H9 (cell line): Measurements from ENCODE around the gene ROBO2. TPM values are rescaled to one million over a fixed set of nuclear protein-coding genes. Genes with fewer than 3 reads are reported as not detected.

Source experiments
- DNase-seq: peaks from one replicate; pipeline ENCODE4 v3.0.0-alpha.2; 2017
- H2AFZ ChIP-seq: one replicate; pipeline ENCODE4 v1.6.1; 2013; ENCODE audit warnings: mild to moderate bottlenecking, low read length, control low read depth, moderate library complexity
- H2AK5ac ChIP-seq: 2 replicates; pipeline ENCODE4 v1.6.1; 2013; ENCODE audit warnings: low read length, control low read depth, mixed read lengths; ENCODE audit not compliant: insufficient read length
- H2BK120ac ChIP-seq: one replicate; pipeline ENCODE4 v1.6.1; 2013; ENCODE audit warnings: low read depth, mild to moderate bottlenecking, low read length, control low read depth, inconsistent platforms; ENCODE audit not compliant: poor library complexity, severe bottlenecking
- H2BK12ac ChIP-seq: 2 replicates; pipeline ENCODE4 v1.6.1; 2013; ENCODE audit warnings: low read length, control low read depth, mixed read lengths, low read depth; ENCODE audit not compliant: insufficient read length
- H2BK15ac ChIP-seq: 2 replicates; pipeline ENCODE4 v1.6.1; 2013; ENCODE audit warnings: low read depth, low read length, control low read depth
- H2BK20ac ChIP-seq: one replicate; pipeline ENCODE4 v1.6.1; 2013; ENCODE audit warnings: low read depth, mild to moderate bottlenecking, low read length, control low read depth, inconsistent platforms; ENCODE audit not compliant: poor library complexity, severe bottlenecking
- H2BK5ac ChIP-seq: 2 replicates; pipeline ENCODE4 v1.6.1; 2013; ENCODE audit warnings: low read length, control low read depth, mixed read lengths; ENCODE audit not compliant: insufficient read length
- H3K14ac ChIP-seq: 2 replicates; pipeline ENCODE4 v1.6.1; 2013; ENCODE audit warnings: low read length, control low read depth; ENCODE audit not compliant: insufficient read depth
- H3K18ac ChIP-seq: 2 replicates; pipeline ENCODE4 v1.6.1; 2013; ENCODE audit warnings: low read depth, mild to moderate bottlenecking, mixed read lengths, low read length, control low read depth; ENCODE audit not compliant: insufficient read length
- H3K23ac ChIP-seq: 2 replicates; pipeline ENCODE4 v1.6.1; 2013; ENCODE audit warnings: low read length, control low read depth, mixed read lengths, low read depth; ENCODE audit not compliant: insufficient read length
- H3K23me2 ChIP-seq: 2 replicates; pipeline ENCODE4 v1.6.1; 2013; ENCODE audit warnings: low read depth, mild to moderate bottlenecking, mixed read lengths, low read length, control low read depth; ENCODE audit not compliant: insufficient read length, poor library complexity, severe bottlenecking
- H3K27ac ChIP-seq: 2 replicates; pipeline ENCODE4 v1.5.1; 2013; ENCODE audit warnings: low read length, control low read depth, mixed read lengths, low read depth; ENCODE audit not compliant: insufficient read length
- H3K27me3 ChIP-seq: 2 replicates; pipeline ENCODE4 v1.6.1; 2013; ENCODE audit warnings: low read length, control low read depth, inconsistent platforms; ENCODE audit not compliant: insufficient read depth
- H3K4ac ChIP-seq: 2 replicates; pipeline ENCODE4 v1.6.1; 2013; ENCODE audit warnings: low read depth, mild to moderate bottlenecking, control low read depth, inconsistent platforms, low read length, moderate library complexity
- H3K4me1 ChIP-seq: 2 replicates; pipeline ENCODE4 v1.6.1; 2013; ENCODE audit warnings: low read length, control low read depth, inconsistent platforms; ENCODE audit not compliant: insufficient read depth
- H3K4me2 ChIP-seq: 2 replicates; pipeline ENCODE4 v1.6.1; 2013; ENCODE audit warnings: low read length, control low read depth, mixed read lengths; ENCODE audit not compliant: insufficient read length, insufficient read depth
- H3K56ac ChIP-seq: 2 replicates; pipeline ENCODE4 v1.6.1; 2013; ENCODE audit warnings: low read depth, mild to moderate bottlenecking, mixed read lengths, low read length, control low read depth; ENCODE audit not compliant: insufficient read length
- H3K79me1 ChIP-seq: 2 replicates; pipeline ENCODE4 v1.6.1; 2013; ENCODE audit warnings: low read depth, mild to moderate bottlenecking, moderate library complexity, low read length, control low read depth, inconsistent platforms; ENCODE audit not compliant: insufficient read depth, poor library complexity, severe bottlenecking
- H3K79me2 ChIP-seq: 2 replicates; pipeline ENCODE4 v1.6.1; 2013; ENCODE audit warnings: low read length, control low read depth, inconsistent platforms; ENCODE audit not compliant: insufficient read depth
- H3K9ac ChIP-seq: 2 replicates; pipeline ENCODE4 v1.6.1; 2013; ENCODE audit warnings: low read length, control low read depth, mixed read lengths; ENCODE audit not compliant: insufficient read length; ENCODE audit errors: extremely low read depth
- H3K9me3 ChIP-seq: one replicate; pipeline ENCODE4 v1.6.1; 2013; ENCODE audit warnings: low read depth, low read length, inconsistent platforms; ENCODE audit not compliant: control insufficient read depth
- H3T11ph ChIP-seq: one replicate; pipeline ENCODE4 v1.6.1; 2013; ENCODE audit warnings: mild to moderate bottlenecking, low read length, control low read depth, inconsistent platforms
- H4K20me1 ChIP-seq: one replicate; pipeline ENCODE4 v1.6.1; 2013; ENCODE audit not compliant: control insufficient read depth, insufficient read length, insufficient read depth
- H4K5ac ChIP-seq: 2 replicates; pipeline ENCODE4 v1.6.1; 2013; ENCODE audit warnings: low read depth, mild to moderate bottlenecking, mixed read lengths, low read length, control low read depth; ENCODE audit not compliant: insufficient read length
- H4K8ac ChIP-seq: replicated peaks from 2 replicates; pipeline ENCODE4 v1.6.1; 2013; ENCODE audit warnings: low read length, control low read depth, mixed read lengths, low read depth; ENCODE audit not compliant: insufficient read length
- H4K91ac ChIP-seq: 2 replicates; pipeline ENCODE4 v1.6.1; 2013; ENCODE audit warnings: low read depth, mild to moderate bottlenecking, moderate library complexity, mixed read lengths, low read length, control low read depth; ENCODE audit not compliant: insufficient read length
- H3K27ac Mint-ChIP-seq, 3 experiments: 2 replicates in 2 of 3; 3 replicates in 1 of 3; pipeline ENCODE4 v1.8.0; 2020 to 2021; ENCODE audit warnings: mixed read lengths in 3 of 3, mild to moderate bottlenecking in 1 of 3, moderate library complexity in 1 of 3
- H3K27me3 Mint-ChIP-seq: 2 replicates; pipeline ENCODE4 v1.8.0; 2021; ENCODE audit warnings: low read depth, mild to moderate bottlenecking, moderate library complexity, mixed read lengths
- H3K36me3 Mint-ChIP-seq, 3 experiments: 2 replicates in 2 of 3; 3 replicates in 1 of 3; pipeline ENCODE4 v1.8.0; 2020 to 2021; ENCODE audit warnings: low read depth in 3 of 3, mixed read lengths in 3 of 3; ENCODE audit not compliant: insufficient read depth in 1 of 3
- H3K4me1 Mint-ChIP-seq, 2 experiments: 2 replicates each; pipeline ENCODE4 v1.8.0; 2020; ENCODE audit warnings: mixed read lengths in 2 of 2
- H3K4me3 Mint-ChIP-seq, 2 experiments: 2 replicates in 1 of 2; 3 replicates in 1 of 2; pipeline ENCODE4 v1.8.0; 2020 to 2021; ENCODE audit warnings: mild to moderate bottlenecking in 2 of 2, mixed read lengths in 2 of 2, moderate library complexity in 1 of 2
- H3K9me3 Mint-ChIP-seq, 2 experiments: 2 replicates in 1 of 2; 3 replicates in 1 of 2; pipeline ENCODE4 v1.8.0; 2020; ENCODE audit warnings: mild to moderate bottlenecking in 2 of 2, mixed read lengths in 2 of 2, moderate library complexity in 1 of 2
- CTCF ChIP-seq: fragments of 200-600 bp; sonication (generic); conservative IDR thresholded peaks from 3 replicates; pipeline ENCODE4 v1.8.0; 2021; ENCODE audit warnings: antibody characterized with exemption, mild to moderate bottlenecking
- WGBS: extraction: QIAGEN DNeasy Blood & Tissue Kit; methylation state at CpG from one replicate; pipeline ENCODE4 v1.1.7; 2013; ENCODE audit warnings: missing lambda C conversion rate, low lambda C conversion rate, mixed read lengths; ENCODE audit not compliant: insufficient read length; ENCODE audit errors: extremely low coverage; 5-methylcytosine and 5-hydroxymethylcytosine counted together
- total RNA-seq: library from RNA; stranded (reverse); gene quantifications from 2 replicates; pipeline ENCODE4 v1.2.1, GENCODE V29; 2021

The ROBO2 gene
- total RNA-seq, 1 experiment from 2014 or later = 2.3 TPM

GRCh38 chr3:77232557-77232956 lies 192.7 kb downstream of the ROBO2 start:
- Mint-ChIP-seq H3K9me3 (no peaks in the 10 kb centered on the region), H3K4me3 (no peak overlapping the region), H3K27me3 (no peaks in the 10 kb centered on the region), H3K36me3 (no peaks in the 10 kb centered on the region), H3K4me1 (peaks cover 0 to 4% of the 10 kb centered on the region in 2 experiments; a peak in 1 of 4 replicates), H3K27ac (no peak overlapping the region)
- Histone ChIP-seq H3K23ac (no peak overlapping the region), H2AK5ac (no peak overlapping the region), H4K8ac (no peak overlapping the region), H3K9me3 (no peaks in the 10 kb centered on the region), H3K23me2 (no peaks in the 10 kb centered on the region), H3K79me1 (no peaks in the 10 kb centered on the region), H2BK20ac (no peak overlapping the region), H3K27me3 (no peaks in the 10 kb centered on the region), H4K5ac (no peak overlapping the region), H2BK12ac (no peak overlapping the region), H4K91ac (no peak overlapping the region), H3K14ac (no peak overlapping the region), H3T11ph (no peak overlapping the region), H3K4me1 (no peaks in the 10 kb centered on the region), H4K20me1 (no peaks in the 10 kb centered on the region), H3K18ac (no peak overlapping the region), H3K4ac (no peak overlapping the region), H2BK5ac (no peak overlapping the region), H3K56ac (no peak overlapping the region), H2BK120ac (no peak overlapping the region), H3K4me2 (no peak overlapping the region), H3K9ac (no peak overlapping the region), H3K27ac (no peak overlapping the region), H2AFZ (no peak overlapping the region), H2BK15ac (no peak overlapping the region), H3K79me2 (no peaks in the 10 kb centered on the region)
- no peak for TF ChIP-seq CTCF
- no peak for DNase-seq
- WGBS = no CpG with 5 or more reads among the region's 2 CpGs
